DND-41 (cell line): ENCODE results near the gene P3H3.

Experiments
- ATAC-seq: fragments of 200-7000 bp; cut with Tn5 transposase; 3 replicates; pipeline ENCODE4 v1.9.1; 2021; ENCODE audit warnings: low read depth; ENCODE audit not compliant: insufficient read depth
- DNase-seq: peaks from one replicate; pipeline ENCODE4 v3.0.0-alpha.2; 2020
- H2AFZ ChIP-seq: 2 replicates; pipeline ENCODE4 v1.6.0; 2012; ENCODE audit warnings: low read depth, low read length
- H3K27ac ChIP-seq: 2 replicates; pipeline ENCODE4 v1.5.1; 2012; ENCODE audit warnings: low read length, inconsistent platforms
- H3K27me3 ChIP-seq: fragments of 200-600 bp; sonication (generic); 2 replicates; pipeline ENCODE4 v1.6.0; 2012; ENCODE audit warnings: low read length, mild to moderate bottlenecking, inconsistent platforms; ENCODE audit not compliant: insufficient read depth, poor library complexity
- H3K36me3 ChIP-seq: 2 replicates; pipeline ENCODE4 v1.5.1; 2012; ENCODE audit warnings: low read length, inconsistent platforms; ENCODE audit not compliant: insufficient read depth
- H3K4me1 ChIP-seq: 2 replicates; pipeline ENCODE4 v1.5.1; 2012; ENCODE audit warnings: mild to moderate bottlenecking, low read length; ENCODE audit not compliant: insufficient read depth
- H3K4me2 ChIP-seq: 2 replicates; pipeline ENCODE4 v1.6.0; 2012; ENCODE audit warnings: mild to moderate bottlenecking, moderate library complexity, low read length, inconsistent platforms; ENCODE audit not compliant: insufficient read depth
- H3K4me3 ChIP-seq, 2 experiments: fragments of 200-600 bp in 1 of 2; shearing (Covaris generic) in 1 of 2; 2 replicates each; pipeline ENCODE4 v1.5.1; 2012 to 2016; ENCODE audit warnings: inconsistent platforms in 2 of 2, low read length in 2 of 2, mild to moderate bottlenecking in 2 of 2, low read depth in 1 of 2, moderate library complexity in 1 of 2
- H3K79me2 ChIP-seq: 2 replicates; pipeline ENCODE4 v1.6.0; 2012; ENCODE audit warnings: low read length, inconsistent platforms; ENCODE audit not compliant: insufficient read depth
- H3K9ac ChIP-seq: 2 replicates; pipeline ENCODE4 v1.6.0; 2012; ENCODE audit warnings: low read depth, mild to moderate bottlenecking, inconsistent platforms, low read length, moderate library complexity
- H3K9me3 ChIP-seq: 2 replicates; pipeline ENCODE4 v1.5.1; 2012; ENCODE audit warnings: low read length, moderate library complexity, mild to moderate bottlenecking, inconsistent platforms; ENCODE audit not compliant: insufficient read depth, severe bottlenecking
- H4K20me1 ChIP-seq: 2 replicates; pipeline ENCODE4 v1.6.0; 2012; ENCODE audit warnings: low read length; ENCODE audit not compliant: insufficient read depth
- CTCF ChIP-seq: IDR thresholded peaks from 2 replicates; pipeline ENCODE4 v1.5.1; 2012; ENCODE audit warnings: borderline replicate concordance, low read length, moderate library complexity, mild to moderate bottlenecking; ENCODE audit not compliant: poor library complexity, severe bottlenecking; ENCODE audit errors: extremely low read depth
- EZH2 ChIP-seq: IDR thresholded peaks from 3 replicates; pipeline ENCODE4 v1.6.1; 2012; ENCODE audit warnings: borderline replicate concordance, low read depth, mild to moderate bottlenecking, moderate library complexity, low read length, inconsistent platforms; ENCODE audit not compliant: severe bottlenecking

The P3H3 gene

GRCh38 chr12:6833189-6833890, 5.1 kb downstream of the P3H3 start:
- peaks cover 40% of the 10 kb centered on the region for H3K27me3 ChIP-seq
- DNase-seq = no peak
- TF ChIP-seq EZH2 (no peak), CTCF (no peak)
- H3K9ac ChIP-seq = no peak overlapping the region
- no peak for ATAC-seq
- no peak overlapping the region for H3K27ac ChIP-seq
- H4K20me1 ChIP-seq = peaks cover 3% of the 10 kb centered on the region; the same call in 1 of the 2 replicates
- no peaks in the 10 kb centered on the region for H3K36me3 ChIP-seq
- H3K4me2 ChIP-seq = no peak overlapping the region
- no peak overlapping the region for H3K4me3 ChIP-seq
- H3K79me2 ChIP-seq = no peaks in the 10 kb centered on the region
- no peaks in the 10 kb centered on the region for H3K9me3 ChIP-seq
- peaks cover 10% of the 10 kb centered on the region for H3K4me1 ChIP-seq
- H2AFZ ChIP-seq = no peak overlapping the region

GRCh38 chr12:6834254-6834653, 6.0 kb downstream of the P3H3 start:
- H3K27ac ChIP-seq = no peak overlapping the region
- H2AFZ ChIP-seq = no peak overlapping the region
- no peak for TF ChIP-seq CTCF
- no peak for TF ChIP-seq EZH2
- peaks cover 35% of the 10 kb centered on the region for H3K27me3 ChIP-seq
- peaks cover under 1% of the 10 kb centered on the region for H3K4me1 ChIP-seq
- ATAC-seq (no peak), DNase-seq (no peak)
- H3K4me3 ChIP-seq = no peak overlapping the region
- H3K9me3 ChIP-seq = no peaks in the 10 kb centered on the region
- no peaks in the 10 kb centered on the region for H3K79me2 ChIP-seq
- peaks cover 3% of the 10 kb centered on the region; the same call in 1 of the 2 replicates for H4K20me1 ChIP-seq
- H3K4me2 ChIP-seq = no peak overlapping the region
- H3K9ac ChIP-seq = no peak overlapping the region
- no peaks in the 10 kb centered on the region for H3K36me3 ChIP-seq

- TF ChIP-seq EZH2 (no peak), CTCF (no peak)
- H3K27ac ChIP-seq = no peak overlapping the region
- no peak overlapping the region for H3K9ac ChIP-seq
- H2AFZ ChIP-seq = no peak overlapping the region
- no peaks in the 10 kb centered on the region for H3K79me2 ChIP-seq
- H3K36me3 ChIP-seq = no peaks in the 10 kb centered on the region
- no peaks in the 10 kb centered on the region for H3K9me3 ChIP-seq
- no peaks in the 10 kb centered on the region; the same call in 1 of the 2 replicates for H4K20me1 ChIP-seq
- DNase-seq = no peak
- no peaks in the 10 kb centered on the region for H3K4me1 ChIP-seq
- H3K4me3 ChIP-seq = no peak overlapping the region
- no peak overlapping the region for H3K4me2 ChIP-seq
- H3K27me3 ChIP-seq = peaks cover 29% of the 10 kb centered on the region
- no peak for ATAC-seq
These were observed 6.7 kb downstream of the P3H3 start for GRCh38 chr12:6834873-6835272.

- Histone ChIP-seq H3K4me3 (no peak overlapping the region), H3K4me1 (no peaks in the 10 kb centered on the region), H3K27me3 (peaks cover 9% of the 10 kb centered on the region), H3K9me3 (no peaks in the 10 kb centered on the region), H3K27ac (no peak overlapping the region), H3K36me3 (no peaks in the 10 kb centered on the region), H3K9ac (no peak overlapping the region), H2AFZ (no peak overlapping the region), H4K20me1 (no peaks in the 10 kb centered on the region), H3K4me2 (no peak overlapping the region), H3K79me2 (no peaks in the 10 kb centered on the region)
- ATAC-seq (no peak), DNase-seq (no peak)
- TF ChIP-seq CTCF = no peak
- no peak for TF ChIP-seq EZH2
These were observed 8.6 kb downstream of the P3H3 start for GRCh38 chr12:6836851-6837250.
